HT-29 (cell line): ENCODE measurements around the gene ZNF177. TPM values are rescaled to one million over a fixed set of nuclear protein-coding genes. Genes with fewer than 3 reads are reported as not detected.

Experiments
- DNase-seq: peaks from one replicate; pipeline ENCODE4 v3.0.0-alpha.2; 2015; ENCODE audit warnings: low spot score
- total RNA-seq: library from RNA; depleted of rRNA; stranded (reverse); fragments of >200 nt; shearing (Covaris generic); gene quantifications from 2 replicates; pipeline ENCODE4 v1.2.3, GENCODE V29; 2014; rRNA removed

The ZNF177 gene
- total RNA-seq, 1 experiment from 2014 or later: 0.18 TPM

- DNase-seq: no peak
Observed at GRCh38 chr19:9427941-9428340, 65.1 kb downstream of the ZNF177 start.

- DNase-seq: no peak
Observed at GRCh38 chr19:9430444-9430843, 67.6 kb downstream of the ZNF177 start.

- DNase-seq: peak; percentile 65
Observed at GRCh38 chr19:9431475-9431874, 68.7 kb downstream of the ZNF177 start.

Other genes with a start within 250 kb of the ZNF177 start
- gene OR7G1, start 247.2 kb upstream of the ZNF177 start, total RNA-seq: not detected in 2 replicates
- gene OR7G3, start 236.1 kb upstream of the ZNF177 start, total RNA-seq: not detected in 2 replicates
- gene ZNF317, start 222.6 kb upstream of the ZNF177 start, total RNA-seq: 13.6 and 18.2 TPM in 2 replicates
- not detected in 2 replicates for gene OR7D2, start 184.0 kb upstream of the ZNF177 start, total RNA-seq
- gene OR7D4, start 143.4 kb upstream of the ZNF177 start, total RNA-seq: not detected in 2 replicates
- gene OR7E24, start 112.1 kb upstream of the ZNF177 start, total RNA-seq: not detected in 2 replicates
- gene ZNF699, start 53.2 kb upstream of the ZNF177 start, total RNA-seq: 2.1 and 9.4 TPM in 2 replicates
- 0.74 and 1.1 TPM in 2 replicates for gene ZNF559, start 38.8 kb upstream of the ZNF177 start, total RNA-seq
- 3.4 and 5.2 TPM in 2 replicates for gene ZNF266, start 72.6 kb downstream of the ZNF177 start, total RNA-seq
- not detected in 2 replicates for gene ZNF560, start 135.6 kb downstream of the ZNF177 start, total RNA-seq
- 1.4 and 2.3 TPM in 2 replicates for gene ZNF426, start 175.6 kb downstream of the ZNF177 start, total RNA-seq
- gene ZNF121, start 221.5 kb downstream of the ZNF177 start, total RNA-seq: 21.5 and 26.6 TPM in 2 replicates